HG03064 (cell line): ENCODE measurements around the gene AUTS2.

Experiments used
- ATAC-seq: cut with Tn5 transposase; IDR thresholded peaks from one replicate; pipeline ENCODE4 v1.9.1; 2021; ENCODE audit warnings: low read depth; ENCODE audit not compliant: unreplicated experiment

Gene AUTS2

DNA sequence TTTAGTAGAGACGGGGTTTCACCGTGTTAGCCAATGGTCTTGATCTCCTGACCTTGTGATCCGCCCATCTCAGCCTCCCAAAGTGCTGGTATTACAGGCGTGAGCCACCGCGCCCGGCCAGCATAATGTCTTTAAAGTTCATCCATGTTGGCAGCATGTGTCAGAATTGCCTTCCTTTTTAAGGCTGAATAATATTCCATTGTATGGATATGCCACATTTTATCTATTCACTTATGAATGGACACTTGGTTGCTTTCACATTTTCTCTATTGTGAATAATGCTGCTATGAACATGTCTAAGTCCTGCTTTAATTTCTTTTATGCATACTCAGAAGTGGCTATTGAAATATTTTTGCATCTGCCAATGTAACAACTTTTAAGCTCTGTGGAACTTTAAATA lies 779.7 kb downstream of the AUTS2 start:
- no peak for ATAC-seq

DNA sequence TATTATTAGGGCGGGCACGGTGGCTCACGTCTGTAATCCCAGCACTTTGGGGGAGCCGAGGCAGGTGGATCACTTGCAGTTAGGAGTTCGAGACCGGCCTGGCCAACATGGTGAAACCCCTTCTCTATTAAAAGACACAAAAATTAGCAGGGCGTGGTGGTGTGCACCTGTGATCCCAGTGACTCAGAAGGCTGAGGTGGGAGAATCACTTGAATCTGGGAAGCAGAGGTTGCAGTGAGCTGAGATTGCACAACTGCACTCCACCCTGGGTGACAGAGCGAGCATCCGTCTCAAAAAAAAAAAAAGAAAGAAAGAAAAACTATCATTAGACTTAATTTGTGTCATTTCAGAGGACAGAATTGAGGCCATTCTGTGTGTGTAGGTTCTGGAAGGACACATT lies 780.9 kb downstream of the AUTS2 start:
- ATAC-seq, result no peak

DNA sequence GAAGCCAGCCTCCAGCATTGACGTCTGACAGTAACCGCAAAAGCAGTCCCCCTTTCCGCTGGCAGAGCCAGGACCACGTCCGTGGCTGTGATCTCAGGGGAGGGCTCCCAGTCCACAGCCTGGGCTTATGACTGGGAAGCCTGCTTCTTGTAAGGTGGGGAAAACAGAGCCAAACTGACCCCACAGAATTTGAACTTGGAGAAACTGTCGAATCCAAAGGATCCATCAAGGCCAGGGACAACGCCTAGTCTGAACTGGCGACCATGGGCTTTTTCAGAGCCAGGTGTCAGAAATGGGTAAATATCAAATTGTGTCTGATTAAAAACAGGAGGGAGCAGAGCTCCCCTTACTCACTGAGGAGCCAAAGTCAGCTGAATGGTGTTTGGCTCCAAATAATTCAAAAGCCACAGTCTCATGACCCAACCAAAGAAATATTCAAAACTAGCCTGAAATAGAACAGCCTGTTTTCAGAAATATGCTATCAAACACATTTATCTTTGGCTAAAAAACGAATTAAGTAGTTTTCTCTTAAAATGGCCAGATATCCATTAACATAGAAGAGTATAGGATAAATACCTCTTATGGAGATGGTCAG lies 782.2 kb downstream of the AUTS2 start:
- no peak for ATAC-seq

DNA sequence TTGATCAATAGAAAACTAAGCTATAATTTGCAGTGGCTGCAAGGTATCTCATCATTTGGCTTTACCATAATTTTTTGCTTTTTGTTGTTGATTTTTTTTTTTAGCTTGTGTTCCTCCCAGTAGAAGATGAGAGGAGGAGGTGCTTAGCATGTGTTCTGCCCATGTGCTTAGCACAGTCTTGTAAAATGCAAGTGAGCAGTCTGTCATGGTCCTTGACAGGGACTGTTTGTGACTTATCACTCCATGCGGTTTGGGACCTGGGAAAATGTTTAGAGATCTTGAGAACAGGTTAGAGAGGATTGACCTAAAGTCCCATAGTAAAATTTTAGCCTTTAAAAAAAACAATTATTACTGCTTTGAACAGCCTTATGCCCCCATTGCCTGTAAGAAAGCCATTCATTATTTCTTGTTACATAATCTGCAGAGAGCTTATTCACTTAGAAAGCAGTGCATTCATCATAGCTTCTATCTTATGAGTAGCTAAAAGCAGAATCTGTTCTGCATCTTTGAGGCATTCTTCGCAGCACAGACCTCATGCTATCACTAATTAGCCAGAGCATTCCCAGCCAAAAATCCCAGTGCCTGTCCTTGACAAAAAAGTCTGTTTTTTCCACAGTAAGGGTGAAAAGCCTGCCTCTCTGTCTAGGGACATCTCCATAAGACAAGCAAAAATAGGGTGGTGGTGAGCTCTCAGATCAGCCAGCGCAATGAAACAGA lies 784.9 kb downstream of the AUTS2 start:
- no peak for ATAC-seq

DNA sequence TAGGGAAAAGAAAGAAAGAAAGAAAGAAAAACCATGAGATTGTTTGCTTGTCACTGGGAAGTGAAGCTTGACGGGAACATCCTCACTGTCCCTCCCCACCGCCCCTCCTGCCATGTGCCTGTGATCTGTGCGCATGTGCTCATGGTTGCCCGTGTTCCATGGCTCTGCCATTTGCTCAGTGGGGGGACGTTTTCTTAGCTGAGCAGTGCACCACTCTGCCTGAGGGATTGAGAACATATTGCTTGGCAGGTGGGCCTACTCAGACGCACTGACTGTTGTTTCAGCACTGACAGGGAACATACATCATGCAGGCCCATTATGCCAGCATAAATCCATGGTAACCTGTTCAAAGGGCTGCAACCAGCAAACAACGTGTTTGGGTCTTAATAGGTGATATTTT lies 785.7 kb downstream of the AUTS2 start:
- no peak for ATAC-seq

DNA sequence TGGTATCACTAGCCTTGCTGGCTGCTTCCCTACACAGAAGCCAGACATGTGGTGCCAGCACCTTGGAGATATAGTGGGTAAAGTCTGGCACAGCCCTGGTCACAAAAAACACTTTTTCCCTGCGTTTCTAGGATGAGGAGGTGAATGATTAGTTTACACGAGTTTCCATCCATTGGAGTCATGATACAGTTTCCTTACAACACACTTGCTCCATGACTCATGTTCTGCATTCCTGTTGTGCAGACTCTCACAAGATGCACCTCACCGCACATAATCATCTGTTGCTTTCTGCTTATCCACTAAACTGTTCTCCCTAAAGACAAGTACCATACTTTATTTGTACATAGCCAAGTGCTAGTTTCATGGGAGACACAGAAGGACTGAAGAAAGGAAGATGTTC lies 786.6 kb downstream of the AUTS2 start:
- ATAC-seq, result no peak

DNA sequence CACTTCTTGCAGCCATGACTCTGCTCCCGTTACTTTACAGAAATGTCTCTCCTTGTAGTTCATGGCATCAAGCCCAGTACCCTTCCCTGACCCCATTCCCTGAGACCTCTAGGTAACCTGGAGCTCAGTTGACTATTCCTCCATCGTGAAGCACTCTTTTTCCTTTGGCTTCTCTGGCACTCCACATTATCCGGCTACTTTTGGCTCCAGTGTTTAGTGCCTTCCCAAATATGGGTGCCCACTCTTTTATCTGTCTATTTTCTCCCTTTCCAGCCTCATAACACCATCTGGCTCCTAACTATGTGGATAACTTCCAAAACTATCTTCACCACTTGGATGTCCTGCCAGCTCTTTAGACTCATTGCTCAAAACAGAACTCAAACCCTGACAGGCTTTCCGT lies 788.9 kb downstream of the AUTS2 start:
- ATAC-seq, result no peak

DNA sequence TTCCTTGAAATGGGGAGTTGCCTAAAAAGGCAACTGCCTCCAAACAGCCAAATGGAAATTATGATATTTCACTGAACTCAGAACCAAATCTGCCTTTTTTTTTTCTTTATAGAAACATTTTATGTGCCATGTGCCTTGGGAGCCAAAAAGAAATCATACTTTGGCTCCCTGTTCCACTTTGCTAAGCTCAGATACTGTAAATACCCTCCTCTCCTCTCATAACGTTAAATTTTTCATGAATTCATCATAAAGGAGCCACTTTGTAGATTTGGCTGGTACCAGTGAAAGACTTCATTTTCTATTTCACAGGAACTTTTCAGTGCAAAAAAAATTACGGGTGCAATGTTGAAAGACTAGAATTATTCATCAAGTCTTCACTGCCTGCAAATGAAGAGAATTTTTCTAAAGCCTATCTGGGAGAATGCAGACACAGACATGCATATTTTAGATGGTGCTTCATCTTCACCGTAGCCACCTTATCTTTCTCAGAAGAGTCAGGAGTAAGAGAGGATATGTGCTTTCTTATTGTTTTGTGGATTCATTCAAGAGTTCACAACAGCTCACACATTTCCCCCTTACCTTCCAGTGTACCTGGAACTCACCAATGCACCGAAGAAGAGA lies 791.4 kb downstream of the AUTS2 start:
- no peak for ATAC-seq

DNA sequence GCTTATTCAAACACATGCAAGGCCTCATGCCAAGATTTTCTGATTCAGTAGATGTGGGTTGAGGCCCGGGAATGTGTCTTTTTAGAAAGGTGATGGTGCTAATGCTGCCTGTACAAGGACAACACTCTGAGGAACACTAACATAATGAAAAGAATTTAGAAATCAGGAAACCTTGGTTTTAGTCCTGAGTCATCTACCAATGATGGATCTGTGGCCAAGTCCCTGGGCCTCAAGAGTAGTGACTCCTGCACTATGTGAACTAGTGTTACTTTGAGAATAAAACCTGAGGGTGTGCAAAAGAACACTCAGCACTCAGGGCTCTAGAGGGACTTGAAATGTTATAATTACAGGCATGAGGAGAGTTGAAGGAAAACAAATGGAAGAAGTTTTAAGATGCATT lies 792.0 kb downstream of the AUTS2 start:
- ATAC-seq, result no peak

DNA sequence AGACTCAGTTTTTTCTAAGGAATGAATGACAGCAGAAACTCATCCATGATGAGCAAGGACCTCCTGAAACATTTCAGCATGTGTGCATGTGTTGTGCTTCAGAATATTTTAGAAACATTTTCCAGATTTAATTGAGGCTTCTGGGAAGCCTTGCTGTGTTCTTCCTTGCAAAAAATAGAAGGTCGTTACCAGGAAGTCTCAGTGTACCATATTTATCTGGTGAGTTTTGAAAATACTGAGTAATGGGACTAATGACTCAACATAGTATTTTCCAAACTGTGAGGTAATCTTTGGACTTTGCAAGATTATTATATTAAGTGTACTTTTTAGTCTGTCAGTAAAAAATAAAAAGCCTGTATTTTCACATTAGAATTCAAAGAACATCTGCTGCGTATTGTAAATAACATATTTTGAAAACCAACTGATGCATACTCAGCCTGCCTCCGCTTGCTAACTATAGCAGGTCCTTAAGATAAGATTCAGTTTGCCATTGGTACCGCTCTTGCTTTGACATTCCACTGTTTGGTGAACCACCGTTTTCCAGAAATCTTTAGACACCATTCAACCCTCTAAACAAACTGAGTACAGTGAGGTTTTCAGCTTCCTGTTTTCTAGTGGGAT lies 794.1 kb downstream of the AUTS2 start:
- no peak for ATAC-seq

DNA sequence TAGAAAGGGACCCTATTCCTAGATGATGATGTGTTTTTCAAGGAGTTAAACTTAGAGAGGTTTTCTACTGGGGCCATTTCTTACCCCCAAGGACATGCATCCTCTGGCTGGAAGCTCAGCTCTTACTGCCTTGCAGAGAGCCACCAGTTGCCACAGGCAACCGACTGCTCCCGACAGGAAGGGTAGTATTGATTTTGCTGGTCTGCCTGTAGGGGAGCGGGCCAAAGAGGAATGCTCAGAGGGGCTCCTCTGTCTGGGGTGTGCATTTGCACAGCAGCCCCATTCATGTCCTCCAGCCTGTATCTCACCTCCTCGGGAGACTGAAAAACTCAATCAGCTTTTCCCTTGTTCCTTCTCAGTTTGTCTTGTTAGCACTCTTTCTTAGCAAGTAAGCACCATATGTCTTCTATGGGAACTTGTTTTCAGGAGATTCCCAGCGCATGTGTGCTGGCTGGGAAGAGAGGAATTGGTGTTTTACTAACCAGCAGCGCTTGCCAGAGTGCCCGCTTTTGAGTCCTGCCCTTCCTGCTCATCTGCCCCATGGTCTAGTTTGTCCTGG lies 794.7 kb downstream of the AUTS2 start:
- no peak for ATAC-seq

DNA sequence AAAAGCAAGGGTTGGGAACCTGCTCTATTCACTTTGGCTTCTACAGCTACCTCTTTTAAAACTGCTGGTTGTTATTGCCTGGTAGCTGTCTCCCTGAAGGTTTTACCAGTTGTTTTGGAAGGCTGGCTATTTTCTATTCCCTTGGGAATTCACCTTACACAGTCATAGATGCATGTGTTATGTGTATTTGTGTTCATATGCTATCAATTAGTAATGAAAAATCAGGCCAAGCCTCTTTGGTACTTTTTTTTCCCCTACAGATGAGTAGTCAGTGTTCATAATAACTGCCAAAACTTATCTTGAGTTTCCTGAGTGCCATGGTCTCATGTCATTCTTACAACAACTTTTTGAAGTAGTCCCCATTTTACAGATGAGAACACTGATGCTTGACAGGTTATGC lies 795.7 kb downstream of the AUTS2 start:
- ATAC-seq, result no peak

DNA sequence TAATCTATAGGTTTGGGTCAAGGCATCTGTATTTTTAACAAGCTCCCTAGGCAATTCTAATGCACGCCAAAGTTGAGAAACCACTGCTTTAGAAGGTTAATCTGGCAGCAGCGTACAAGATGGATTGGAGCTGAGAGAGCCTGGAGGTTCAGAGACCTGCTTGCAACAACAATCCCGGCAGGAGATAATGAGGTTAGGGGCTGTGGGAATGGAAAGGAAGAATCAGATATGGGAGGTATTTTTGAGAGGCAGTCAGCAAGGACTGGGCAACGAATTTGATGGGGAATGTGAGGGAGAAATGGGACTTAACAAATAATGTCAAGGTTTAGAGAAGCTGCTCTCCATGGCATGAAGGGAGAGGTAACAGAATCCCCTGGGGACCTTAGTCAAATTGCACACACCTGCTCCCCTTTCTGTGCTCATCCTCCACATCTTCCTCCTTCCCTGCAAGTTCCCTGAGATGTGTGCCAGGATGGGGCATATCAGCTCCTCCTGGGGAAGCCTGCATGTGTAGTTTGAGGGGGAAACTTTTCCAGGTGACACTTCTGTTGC lies 802.6 kb downstream of the AUTS2 start:
- ATAC-seq, result no peak

DNA sequence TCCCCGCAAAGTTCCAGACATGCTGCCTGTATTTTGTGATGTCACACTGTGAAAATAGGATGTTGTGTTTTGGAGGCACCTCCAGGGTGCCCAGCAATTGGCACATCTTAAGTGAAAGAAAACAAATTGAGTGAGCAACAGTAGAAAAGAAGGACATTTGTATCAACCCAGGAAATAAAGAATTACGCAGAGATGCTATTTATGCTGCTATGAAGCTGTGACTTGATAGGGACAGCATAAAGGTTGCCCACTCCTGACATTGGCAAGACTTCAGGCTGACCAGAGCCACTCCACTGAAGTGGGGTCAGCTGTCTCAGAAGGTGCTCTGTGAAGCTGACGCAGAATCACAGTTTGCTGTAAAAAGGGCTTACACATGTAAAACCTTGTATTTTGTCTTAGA lies 803.8 kb downstream of the AUTS2 start:
- no peak for ATAC-seq

DNA sequence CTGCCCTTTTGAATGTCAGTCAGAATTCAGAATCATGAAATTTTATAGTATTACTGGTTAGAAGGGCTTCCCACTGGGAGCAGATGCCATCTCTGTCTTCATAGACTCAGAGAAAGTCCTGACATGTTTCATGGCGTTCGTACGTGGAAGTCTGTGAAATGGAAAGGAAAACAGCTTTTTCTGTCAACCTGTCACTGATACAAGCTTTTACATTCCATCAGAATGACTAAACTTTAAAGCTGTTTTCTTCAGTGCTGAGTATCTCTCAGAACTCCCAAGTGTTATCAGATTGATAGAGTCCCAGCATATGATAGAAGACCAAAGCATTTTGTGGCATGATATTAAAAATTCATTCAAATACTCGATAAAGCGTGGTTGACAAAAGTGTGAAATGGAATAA lies 807.0 kb downstream of the AUTS2 start:
- no peak for ATAC-seq

DNA sequence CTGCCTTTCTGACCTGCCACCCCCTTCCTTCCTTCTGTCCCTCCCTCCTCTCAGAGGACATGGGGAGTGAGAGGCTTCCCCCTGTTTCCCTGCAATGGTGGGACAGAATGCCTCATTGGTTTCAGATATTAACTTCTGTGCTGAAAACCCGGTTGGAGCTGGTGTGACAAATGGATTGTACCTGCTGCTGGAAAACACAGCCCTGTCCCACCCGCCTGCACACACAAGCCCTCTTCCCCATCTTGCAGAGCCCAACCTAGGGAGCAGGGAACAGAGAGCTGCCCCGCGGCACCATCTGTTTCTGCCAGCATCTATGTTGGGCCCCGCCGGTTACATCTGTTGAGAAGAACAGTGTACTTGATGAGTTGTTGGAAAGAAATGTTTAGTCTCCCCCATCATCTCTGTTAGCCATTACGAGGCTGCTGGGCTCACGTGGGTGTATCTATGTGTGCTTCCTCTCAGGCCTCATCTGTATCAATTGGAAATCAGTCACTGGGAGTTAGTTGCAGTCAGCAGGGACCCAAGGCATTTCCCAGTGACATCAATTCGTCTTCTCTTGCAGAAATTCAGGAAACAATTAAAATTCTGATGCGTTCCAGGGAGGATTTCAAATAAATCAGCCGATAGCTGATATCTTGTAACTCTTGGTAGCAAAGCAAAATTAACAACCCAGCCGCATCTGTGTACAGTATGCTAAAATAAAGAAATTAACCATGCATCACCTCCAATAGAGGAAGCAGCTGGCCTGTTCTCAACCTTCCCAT lies 808.1 kb downstream of the AUTS2 start:
- ATAC-seq, result no peak

DNA sequence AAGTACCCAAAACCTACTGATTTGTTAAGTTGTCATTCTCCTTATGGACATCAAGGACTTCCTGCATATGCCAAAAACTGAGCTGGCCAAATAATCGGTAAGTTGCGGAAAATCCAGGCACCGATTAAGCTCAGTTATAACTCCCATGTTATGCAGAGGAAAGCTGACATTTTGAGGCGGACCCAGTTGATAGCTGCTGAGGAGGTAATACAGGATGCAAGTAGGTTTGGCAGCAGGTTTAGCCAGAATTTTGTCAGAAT lies 808.6 kb downstream of the AUTS2 start:
- ATAC-seq, result no peak

DNA sequence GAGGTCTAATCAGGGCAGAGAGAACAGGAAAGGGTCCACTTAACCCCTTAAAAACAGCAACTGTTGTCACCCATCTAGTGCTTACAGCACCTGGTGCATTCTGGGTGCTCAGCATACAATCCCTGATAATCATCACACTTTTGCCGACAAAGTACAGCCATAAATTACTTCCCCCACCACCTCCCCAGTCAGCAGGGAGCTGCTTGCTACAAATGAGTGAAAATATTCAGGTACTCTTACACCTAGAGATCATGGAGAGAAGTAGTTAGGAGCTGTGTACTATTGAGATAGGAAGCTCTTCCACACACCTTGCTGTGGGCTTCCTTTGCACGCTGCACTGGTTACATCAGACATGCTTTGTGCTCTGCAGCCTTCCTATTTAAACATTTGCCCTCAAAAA lies 810.2 kb downstream of the AUTS2 start:
- ATAC-seq, result no peak

DNA sequence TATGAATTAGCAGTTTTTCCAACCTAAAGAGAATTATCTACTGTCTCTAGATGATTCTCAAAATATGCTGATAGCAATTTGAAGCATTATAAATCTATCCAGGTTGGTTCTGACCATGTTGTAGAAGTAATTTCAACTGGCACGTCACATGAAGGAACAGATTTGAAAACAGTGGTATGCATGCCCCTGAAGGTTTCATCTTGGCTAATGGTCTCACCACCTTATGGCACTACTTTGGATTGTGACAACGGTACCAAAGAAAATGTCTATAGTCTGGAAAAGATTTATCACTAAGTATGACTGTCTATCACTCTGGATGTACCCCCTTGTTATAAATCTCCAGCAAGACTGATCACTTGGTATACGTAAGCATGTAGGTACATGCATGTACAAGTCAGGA lies 810.6 kb downstream of the AUTS2 start:
- ATAC-seq, result no peak

DNA sequence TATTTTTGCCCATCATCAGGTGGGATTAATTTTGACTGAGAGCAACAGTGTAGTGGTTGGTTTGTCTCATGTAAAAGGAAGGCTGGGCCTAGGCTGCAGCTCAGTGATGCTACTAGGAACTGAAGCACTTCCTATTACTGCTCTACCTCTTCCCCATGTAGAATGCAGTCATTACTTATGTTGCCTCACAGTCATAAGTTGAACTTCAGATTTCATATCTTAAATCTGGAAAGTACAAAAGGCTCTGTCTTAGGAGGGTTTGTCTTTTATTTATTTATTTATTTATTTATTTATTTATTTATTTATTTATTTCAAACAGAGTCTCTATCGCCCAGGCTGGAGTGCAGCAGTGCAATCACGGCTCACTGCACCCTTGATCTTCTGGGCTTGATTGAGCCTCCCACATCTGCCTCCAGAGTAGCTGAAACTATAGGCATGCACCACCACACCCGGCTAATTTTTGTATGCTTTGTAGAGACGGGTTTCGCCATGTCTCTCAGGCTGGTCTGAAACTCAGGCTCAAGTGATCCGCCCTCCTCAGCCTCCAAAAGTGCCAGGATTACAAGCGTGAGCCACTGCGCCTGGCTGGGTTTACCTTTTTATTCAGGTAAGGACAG lies 812.0 kb downstream of the AUTS2 start:
- no peak for ATAC-seq
